Measurements from ENCODE around the gene SPATA2L. TPM values are rescaled to one million over a fixed set of nuclear protein-coding genes. Genes with fewer than 3 reads are reported as not detected.
"Not testable (repeated sequence)": the region's sequence is repeated elsewhere in the genome, so short reads cannot be mapped to it uniquely, and the experiment has no call there.

Gene SPATA2L
- total RNA-seq, 2 donors from 2014 or later: 17.8 to 18.4 TPM

- H3K4me3 ChIP-seq: no peak overlapping the region
- no peak for DNase-seq
- intact Hi-C loops (cut with DNase I): no loop called here
- H3K9ac ChIP-seq (ENCODE audit: low read depth in 2 of 2, low read length in 2 of 2): no peak overlapping the region
- H3K36me3 ChIP-seq: no peaks in the 10 kb centered on the region
- H3K4me1 ChIP-seq: no peaks in the 10 kb centered on the region
- no peak overlapping the region for H3K27ac ChIP-seq
- H3K9me3 ChIP-seq: no peaks in the 10 kb centered on the region
- TF ChIP-seq CTCF (IDR thresholded peaks at IDR 0.05): no peak
- no peaks in the 10 kb centered on the region for H3K27me3 ChIP-seq
Observed at GRCh38 chr16:89672177-89672941, 29.1 kb downstream of the SPATA2L start.

GRCh38 chr16:89671565-89671964 is 29.9 kb downstream of the SPATA2L start:
- DNase-seq; H3K36me3 ChIP-seq; intact Hi-C loops (cut with DNase I); H3K9me3 ChIP-seq; H3K27ac ChIP-seq; H3K4me3 ChIP-seq; H3K4me1 ChIP-seq; H3K27me3 ChIP-seq; H3K9ac ChIP-seq (ENCODE audit: low read depth in 2 of 2, low read length in 2 of 2): not testable (repeated sequence)

- no peak for TF ChIP-seq CTCF (IDR thresholded peaks at IDR 0.05)
- Histone ChIP-seq H3K36me3 (no peaks in the 10 kb centered on the region), H3K4me3 (no peak overlapping the region), H3K27ac (no peak overlapping the region), H3K27me3 (no peaks in the 10 kb centered on the region), H3K9ac (ENCODE audit: low read depth in 2 of 2, low read length in 2 of 2) (no peak overlapping the region), H3K4me1 (no peaks in the 10 kb centered on the region), H3K9me3 (no peaks in the 10 kb centered on the region)
- DNase-seq: no peak
- intact Hi-C loops (cut with DNase I): no loop called here
Observed at GRCh38 chr16:89670496-89671431, 30.7 kb downstream of the SPATA2L start.

GRCh38 chr16:89669755-89670154 is 31.8 kb downstream of the SPATA2L start:
- Histone ChIP-seq H3K27me3 (no peaks in the 10 kb centered on the region), H3K36me3 (no peaks in the 10 kb centered on the region), H3K4me3 (no peak overlapping the region), H3K27ac (no peak overlapping the region), H3K9ac (ENCODE audit: low read depth in 2 of 2, low read length in 2 of 2) (no peak overlapping the region), H3K4me1 (no peaks in the 10 kb centered on the region), H3K9me3 (no peaks in the 10 kb centered on the region)
- intact Hi-C loops (cut with DNase I): no loop called here
- DNase-seq: no peak
- no peak for TF ChIP-seq CTCF (IDR thresholded peaks at IDR 0.05)

GRCh38 chr16:89668790-89669158 is 32.7 kb downstream of the SPATA2L start:
- H3K4me1 ChIP-seq: no peaks in the 10 kb centered on the region
- H3K9ac ChIP-seq (ENCODE audit: low read depth in 2 of 2, low read length in 2 of 2): no peak overlapping the region
- no peak for TF ChIP-seq CTCF (IDR thresholded peaks at IDR 0.05)
- no peaks in the 10 kb centered on the region for H3K27me3 ChIP-seq
- no peak overlapping the region for H3K27ac ChIP-seq
- H3K9me3 ChIP-seq: no peaks in the 10 kb centered on the region
- H3K4me3 ChIP-seq: no peak overlapping the region
- intact Hi-C loops (cut with DNase I): no loop called here
- no peak for DNase-seq
- no peaks in the 10 kb centered on the region for H3K36me3 ChIP-seq
